GM19438 (cell line): ENCODE results near the gene DIPK1B.
"Not testable (repeated sequence)": the region's sequence is repeated elsewhere in the genome, so short reads cannot be mapped to it uniquely, and the experiment has no call there.

Source experiments
- ATAC-seq: cut with Tn5 transposase; IDR thresholded peaks from one replicate; pipeline ENCODE4 v1.9.1; 2021; ENCODE audit warnings: low read depth; ENCODE audit not compliant: unreplicated experiment

DIPK1B gene

DNA sequence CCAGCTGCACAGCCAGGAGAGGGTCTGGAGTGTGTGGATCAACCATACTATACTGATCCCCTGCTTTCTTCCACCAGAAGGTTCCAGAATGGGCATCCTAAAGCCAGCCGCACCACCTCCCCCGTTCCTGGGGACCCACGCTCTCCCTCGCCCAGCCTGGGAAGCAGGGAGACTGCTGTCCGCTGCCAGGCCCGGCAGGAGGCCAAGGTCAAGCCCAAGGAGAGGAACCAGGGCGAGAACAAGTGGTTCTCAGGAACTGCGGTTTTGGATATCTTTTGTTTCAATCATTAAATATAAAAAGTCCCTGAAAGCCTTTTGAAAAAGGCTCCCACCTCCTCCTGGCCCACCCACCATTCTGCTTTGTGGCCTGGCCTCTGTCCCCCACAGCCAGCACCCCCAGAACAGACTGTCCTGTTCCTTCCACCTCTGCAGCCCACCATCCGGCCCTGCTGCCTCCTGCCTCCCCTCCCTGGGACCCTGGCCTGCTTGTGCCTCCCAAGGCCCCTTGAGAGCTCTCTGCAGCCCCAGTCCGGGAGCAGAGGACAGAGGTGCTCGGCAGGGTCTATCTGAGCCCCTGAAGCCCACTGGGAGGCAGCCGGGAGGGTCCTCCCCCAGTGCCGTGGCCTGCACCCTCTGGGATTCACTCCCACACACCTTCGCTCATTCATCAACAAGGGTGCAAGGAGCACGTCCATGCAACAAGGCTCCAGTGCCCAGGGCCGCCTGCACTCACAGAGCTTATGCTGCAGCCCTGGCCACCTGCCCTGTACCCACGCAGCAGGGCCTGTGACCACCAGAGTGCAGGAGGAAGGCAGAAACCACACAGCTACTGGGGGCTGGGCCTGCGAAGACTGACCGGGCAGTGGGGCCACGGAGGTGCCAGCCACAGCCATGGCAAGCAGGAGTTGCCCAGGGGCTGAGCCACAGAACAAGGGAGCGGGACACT, 36.6 kb downstream of the DIPK1B start:
- ATAC-seq, result no peak

DNA sequence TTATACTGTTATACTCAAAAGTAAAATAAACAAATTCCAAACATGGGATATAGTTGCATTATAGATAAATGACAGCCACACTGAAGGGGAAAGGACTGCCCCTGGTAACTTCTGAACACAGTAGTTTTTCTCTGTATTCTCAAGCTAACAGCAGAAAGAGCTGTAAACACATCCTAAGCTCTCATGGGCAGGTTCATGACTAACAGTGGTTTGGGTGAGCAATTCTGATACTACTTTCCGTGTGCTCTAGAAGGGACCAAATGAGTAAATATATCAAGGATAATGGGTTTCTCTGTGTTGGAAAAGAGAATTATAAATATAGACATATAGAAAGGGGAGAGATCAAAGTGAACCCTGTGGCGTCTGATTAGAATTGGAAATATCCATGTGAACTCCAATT, 38.2 kb downstream of the DIPK1B start:
- no peak for ATAC-seq

DNA sequence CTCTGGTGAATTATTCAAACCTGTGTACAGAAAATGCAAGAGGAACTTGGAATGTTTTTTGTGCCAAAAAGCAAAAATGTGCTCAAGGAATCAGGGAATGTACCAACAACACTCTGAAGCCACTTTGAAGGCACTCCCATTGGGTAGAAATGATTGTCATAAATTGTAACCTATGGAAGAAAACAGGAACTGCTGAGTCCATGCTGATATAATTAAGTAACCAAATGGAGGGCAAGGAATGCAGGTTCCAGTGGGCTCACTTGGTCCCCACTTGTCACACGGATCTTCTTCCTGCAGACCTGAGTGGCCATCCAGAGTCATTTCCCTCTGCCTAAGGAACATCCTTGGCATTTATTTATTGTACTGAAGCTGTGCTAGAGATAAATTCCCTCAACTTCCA, 38.9 kb downstream of the DIPK1B start:
- no peak for ATAC-seq

DNA sequence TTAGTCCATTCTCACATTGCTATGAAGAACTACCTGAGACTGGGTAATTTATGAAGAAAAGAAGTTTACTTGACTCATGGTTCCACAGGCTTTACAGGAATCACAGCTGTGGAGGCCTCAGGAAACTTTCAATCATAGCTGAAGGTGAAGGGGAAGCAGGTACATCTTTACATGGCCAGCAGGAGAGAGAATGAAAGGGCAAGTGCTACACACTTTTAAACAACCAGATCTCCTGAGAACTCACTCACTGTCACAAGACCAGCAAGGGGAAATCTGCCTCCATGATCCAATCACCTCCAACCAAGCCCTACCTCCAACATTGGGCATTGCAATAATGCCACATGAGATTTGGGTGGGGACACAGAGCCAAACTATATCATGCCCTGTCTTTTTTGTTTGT, 39.4 kb downstream of the DIPK1B start:
- no peak for ATAC-seq

DNA sequence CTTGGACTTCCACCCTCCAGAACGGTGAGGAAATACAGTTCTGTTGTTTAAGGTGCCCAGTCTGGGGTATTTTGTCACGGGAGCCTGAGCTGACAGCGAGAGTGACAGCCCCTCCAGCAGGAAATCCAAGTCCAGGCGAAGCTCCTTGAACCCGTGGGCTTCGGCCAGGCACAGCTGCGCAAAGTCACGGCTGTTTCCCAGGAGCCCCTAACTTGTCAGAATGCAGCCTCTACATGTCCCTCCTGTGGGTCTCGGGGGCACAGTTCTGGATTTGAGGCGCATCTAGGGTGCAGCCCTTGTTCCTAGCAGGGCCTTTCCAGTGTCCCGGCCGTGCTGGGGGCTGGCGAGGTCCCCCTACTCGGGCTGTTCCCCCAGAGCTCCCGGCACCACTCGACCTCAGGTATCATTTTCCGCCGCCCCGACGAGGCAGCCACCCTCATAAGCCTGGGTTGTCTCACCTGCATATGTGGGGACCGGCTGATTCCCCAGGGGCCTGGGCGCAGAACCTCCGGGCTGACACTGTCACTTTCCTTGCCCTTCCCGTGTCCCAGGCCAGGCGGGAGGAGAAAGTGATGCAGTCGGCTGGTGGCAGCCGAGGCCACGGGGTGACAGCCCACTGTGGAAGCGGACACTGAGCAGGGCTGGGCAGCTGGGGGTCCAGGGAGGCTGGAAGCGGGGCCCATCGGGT, 41.1 kb downstream of the DIPK1B start:
- no peak for ATAC-seq

DNA sequence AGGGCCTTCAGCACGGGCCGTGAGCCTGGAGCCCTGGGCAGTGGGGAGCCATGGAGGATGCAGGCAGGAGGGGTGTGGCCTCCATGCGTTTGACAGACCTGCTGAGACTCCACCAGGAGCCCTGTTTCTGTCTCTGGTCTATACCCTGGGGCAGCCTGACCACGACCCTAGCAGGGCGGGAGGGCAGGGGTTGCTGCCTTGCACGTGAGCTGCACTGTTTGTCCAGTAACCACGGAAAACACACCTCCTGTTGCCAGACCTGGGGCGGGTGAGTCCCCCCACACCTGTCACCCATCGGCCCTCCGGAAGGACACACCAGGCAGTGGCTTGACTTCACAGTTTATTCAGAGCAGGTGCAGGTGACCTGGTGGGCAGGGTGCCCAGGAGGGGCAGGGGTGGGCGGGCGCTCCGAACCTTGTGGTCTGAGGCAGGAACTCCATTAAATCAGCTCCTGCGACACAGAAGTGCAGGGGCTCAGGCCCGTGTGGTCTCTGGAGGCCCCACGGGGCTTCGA, 41.7 kb downstream of the DIPK1B start:
- ATAC-seq, result no peak

DNA sequence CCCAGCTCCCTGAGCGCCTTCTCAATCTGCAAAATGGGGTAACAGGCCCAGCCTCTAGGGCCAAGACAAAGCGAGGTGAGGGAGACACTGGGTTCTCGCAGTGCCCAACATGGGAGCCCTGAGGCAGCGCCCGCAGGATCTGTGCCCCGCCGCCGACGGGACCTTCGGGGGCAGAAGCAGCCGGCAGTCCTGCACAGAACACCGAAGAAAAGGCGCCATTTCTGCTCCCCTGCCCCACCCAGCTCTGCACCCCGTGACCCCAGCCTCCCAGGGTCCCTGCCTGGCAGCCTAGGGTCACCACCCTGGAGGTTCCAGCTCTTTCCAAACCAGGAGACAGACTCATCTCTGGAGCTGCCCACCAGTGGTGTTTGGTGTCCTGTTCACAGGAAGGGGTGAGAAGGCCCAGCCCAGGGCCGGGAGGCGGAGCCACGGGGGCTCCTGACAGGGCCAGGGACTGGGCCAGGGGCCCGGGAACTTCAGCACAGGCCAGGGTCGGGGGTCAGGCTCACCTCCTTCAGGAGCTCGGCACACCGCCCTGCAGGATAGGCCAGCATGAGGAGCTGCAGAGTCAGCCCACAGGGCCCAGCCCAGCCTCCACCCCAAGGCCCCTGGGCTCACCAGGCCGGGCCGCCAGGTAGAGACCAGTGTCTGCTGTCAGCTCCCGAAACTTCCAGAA, 42.4 kb downstream of the DIPK1B start:
- ATAC-seq, result no peak

DNA sequence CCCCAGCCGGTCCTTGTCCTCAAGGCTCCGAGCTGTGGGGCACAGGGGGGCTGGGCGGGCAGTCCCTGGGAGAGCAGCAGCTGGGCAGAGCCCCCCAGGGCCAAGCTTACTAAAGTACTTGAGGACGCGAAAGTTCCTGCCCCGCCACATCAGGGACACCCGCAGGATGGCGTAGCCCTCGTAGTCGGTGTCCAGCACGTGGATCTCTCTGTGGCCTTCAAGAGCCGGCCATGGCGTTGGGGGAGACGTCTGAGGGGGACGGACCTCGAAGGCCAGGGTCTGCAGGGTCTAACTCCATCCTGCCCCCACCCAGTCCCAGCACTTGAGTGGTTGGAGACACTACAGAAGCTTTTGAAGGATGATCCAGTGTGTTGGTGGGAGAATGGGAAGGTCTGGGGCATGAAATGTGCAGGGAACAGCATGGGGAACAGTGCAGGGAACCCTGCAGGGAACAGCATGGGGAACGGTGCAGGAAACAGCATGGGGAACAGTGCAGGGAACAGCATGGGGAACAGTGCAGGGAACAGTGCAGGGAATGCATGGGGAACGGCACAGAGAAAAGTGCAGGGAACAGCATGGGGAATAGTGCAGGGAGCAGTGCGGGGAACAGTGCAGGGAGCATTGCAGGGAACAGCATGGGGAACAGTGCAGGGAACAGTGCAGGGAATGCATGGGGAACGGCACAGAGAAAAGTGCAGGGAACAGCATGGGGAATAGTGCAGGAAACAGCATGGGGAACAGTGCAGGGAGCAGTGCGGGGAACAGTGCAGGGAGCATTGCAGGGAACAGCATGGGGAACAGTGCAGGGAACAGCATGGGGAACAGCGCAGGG, 43.1 kb downstream of the DIPK1B start:
- ATAC-seq, result not testable (repeated sequence)

DNA sequence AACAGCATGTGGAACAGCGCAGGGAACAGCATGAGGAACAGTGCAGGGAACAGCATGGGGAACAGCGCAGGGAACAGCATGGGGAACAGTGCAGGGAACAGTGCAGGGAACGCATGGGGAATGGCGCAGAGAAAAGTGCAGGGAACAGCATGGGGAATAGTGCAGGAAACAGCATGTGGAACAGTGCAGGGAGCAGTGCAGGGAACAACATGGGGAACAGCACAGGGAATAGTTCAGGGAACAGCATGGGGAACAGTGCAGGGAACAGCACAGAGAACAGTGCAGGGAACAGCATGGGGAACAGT, 43.7 kb downstream of the DIPK1B start:
- ATAC-seq, result no peak

DNA sequence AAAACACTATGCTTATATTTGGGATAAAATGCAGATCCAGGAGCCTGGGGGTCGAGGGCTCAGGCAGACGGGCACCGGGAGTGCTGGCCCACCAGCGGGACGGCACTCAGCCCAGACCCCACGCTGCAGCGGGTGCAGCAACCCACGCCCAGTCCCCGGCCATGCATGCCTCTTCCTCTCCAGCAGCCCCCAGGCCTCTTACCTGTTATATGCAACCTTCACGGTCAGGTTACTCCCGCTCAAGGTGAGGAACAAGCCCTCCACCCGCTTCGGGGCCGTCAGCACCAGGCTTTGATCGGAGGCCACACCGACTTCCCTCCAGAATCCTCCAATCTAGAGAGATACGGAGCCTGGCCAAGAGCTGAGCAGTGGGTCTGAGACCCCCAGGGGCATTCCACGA, 44.5 kb downstream of the DIPK1B start:
- no peak for ATAC-seq

DNA sequence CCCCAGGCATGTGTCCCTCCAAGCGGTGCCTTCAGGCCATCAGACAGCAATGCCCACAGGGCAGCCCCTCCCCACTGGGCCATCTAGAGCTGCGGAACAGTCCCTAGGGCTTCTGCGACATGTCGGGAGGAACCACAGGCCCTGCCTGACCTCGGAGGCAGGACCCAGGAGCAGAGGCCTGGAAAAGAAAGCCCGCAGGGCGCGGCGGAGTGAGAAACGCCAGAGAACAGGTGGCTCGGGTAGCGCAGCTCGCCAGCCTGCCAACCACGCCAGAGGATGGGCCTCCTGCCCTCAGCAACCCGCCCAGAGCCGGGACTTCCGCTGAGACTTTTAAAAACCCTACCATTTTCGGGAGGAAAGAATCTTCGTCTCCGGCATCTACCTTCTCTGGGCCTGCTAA, 45.0 kb downstream of the DIPK1B start:
- ATAC-seq, result no peak

DNA sequence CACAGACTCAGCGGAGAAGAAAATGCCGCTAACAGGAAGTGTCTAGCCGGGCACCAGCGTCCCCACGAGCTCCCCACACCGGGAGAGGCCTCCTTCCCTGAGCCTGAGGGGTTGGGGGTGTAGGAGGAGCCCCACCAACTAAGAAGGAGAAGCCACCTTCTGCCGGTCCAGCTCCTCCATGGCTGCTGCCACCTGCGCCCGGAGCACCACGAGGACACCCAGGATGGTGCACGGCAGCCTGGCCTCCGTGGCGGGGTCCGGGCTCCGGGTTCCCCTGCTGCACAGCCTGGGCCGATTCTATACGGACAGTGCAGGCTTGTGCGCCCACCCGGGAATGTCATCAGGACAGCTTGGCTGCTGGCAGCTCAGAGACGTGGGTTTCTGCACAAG, 45.4 kb downstream of the DIPK1B start:
- no peak for ATAC-seq

DNA sequence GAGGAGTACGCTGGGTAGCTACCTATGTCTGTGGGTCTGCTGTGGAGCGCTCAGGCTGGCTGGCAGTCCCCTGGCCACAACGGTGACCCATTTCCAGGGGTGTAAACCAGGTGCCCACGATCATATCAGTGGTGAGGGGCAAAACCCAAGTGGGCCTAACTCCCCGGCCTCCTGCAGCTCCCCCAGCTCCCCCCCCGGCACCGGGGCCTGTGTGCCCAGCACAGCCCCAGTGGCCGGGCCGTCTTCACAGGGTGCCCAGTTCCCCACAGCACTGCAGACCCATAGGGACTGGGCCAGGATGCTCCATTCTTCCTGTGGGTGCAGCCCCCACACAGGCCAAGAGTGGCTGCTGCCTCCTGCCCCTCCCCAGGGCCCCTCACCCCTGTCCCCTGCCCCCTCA, 46.6 kb downstream of the DIPK1B start:
- no peak for ATAC-seq

DNA sequence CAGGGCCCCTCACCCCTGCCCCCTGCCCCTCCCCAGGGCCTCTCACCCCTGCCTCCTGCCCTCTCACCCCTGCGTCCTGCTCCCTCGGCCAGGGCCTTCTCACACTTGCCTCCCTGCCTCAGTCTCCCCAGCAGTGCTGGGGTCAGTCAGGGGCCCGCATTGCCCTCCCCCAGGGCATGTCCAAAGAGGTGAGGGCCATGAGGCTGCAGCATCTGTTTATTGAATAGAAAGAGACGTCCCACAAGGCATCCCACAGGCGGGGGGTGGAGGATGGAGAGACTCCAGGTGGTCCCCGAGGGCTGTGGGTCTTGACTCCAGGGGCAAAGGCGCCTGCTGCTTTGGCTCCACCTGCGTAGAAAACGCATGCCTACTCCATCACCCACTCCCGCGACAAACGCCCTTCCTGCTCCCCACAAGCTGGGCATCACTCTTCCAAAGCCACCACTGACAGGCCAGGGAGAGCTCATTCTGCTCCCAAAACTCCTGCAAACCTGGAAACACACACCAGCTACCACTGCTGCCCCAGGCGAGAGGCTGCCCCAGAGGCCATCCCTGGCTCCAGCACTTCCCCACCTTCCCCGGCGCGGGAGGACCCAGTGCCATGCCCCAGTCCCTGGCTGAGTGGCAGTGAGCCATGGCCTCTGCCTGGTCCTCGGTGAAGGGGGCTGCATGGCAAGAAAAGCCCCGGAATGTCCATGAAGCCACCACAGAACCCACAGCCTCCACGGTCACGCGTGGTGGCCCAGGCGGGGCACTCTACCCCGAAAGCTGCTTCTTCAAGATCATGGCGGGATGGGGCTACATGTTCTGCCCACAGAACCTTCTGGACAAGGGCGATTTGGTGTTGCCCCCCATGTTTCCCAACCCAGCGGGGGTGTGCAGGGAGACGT, 47.3 kb downstream of the DIPK1B start:
- no peak for ATAC-seq

DNA sequence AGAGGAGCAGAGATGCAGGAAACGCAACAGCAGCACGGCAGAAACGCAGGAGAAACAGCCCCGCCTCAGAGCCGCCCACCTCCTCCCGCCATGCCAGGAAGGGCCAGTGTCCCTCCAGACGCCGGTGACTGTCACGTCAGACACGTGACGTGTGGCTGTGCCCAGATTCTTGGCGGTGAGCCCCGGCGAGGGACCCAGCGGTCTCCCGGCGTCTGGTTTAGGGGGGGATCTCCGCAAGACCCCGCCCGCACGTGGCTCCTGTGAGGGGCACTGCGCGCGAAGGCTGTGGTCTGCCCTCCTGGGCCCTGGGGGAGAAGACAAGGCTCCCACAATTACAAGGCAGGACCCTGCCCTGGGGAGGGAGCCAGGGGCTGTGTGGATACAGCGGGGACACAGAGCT, 48.1 kb downstream of the DIPK1B start:
- ATAC-seq, result no peak

DNA sequence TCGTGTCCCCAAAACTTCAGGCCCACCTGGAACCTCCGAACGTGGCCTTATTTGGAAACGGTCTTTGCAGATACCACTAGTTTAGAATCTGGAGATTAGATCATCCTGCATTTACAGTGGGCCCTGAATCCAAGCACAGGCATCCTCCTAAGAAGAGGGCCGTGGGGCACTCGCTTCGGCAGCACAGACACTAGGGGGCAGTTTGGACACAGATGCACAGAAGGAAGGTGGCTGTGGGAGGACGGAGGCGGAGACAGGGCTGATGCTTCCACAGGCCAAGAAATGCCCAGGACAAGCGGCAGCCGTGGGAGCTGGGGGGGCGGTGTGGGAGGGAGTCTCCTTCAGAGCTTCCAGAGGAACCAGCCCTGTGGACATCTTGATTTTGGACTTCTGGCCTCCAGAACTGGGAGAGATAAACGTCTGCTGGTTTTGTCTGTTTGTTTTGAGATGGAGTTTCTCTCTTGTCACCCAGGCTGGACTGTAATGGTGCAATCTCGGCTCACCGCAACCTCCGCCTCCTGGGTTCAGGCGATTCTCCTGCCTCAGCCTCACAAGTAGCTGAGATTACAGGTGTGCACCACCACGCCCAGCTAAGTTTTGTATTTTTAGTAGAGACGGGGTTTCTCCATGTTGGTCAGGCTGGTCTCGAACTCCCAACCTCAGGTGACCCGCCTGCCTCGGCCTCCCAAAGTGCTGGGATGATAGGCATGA, 48.6 kb downstream of the DIPK1B start:
- not testable (repeated sequence) for ATAC-seq

DNA sequence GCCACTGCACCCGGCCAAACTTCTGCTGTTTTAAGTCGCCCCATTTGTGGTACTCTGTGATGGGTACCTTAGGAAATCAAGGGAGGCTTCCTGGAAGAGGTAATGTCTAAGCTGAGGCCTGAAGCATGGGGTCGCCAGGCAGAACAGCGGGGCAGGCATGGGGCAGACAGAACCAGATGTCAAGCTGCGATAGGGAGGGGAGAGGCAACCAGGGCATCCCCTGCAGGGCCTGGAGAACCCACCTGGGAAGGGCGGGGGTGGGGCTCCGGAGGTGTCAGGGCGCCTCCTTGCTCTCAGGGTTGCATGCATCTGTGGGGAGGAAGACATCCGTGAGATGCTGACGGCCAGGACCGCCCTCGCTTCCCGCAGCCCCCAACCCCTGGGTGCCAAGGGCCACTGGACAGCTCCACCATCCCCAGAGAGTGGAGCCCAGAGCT, 49.2 kb downstream of the DIPK1B start:
- ATAC-seq, result no peak

DNA sequence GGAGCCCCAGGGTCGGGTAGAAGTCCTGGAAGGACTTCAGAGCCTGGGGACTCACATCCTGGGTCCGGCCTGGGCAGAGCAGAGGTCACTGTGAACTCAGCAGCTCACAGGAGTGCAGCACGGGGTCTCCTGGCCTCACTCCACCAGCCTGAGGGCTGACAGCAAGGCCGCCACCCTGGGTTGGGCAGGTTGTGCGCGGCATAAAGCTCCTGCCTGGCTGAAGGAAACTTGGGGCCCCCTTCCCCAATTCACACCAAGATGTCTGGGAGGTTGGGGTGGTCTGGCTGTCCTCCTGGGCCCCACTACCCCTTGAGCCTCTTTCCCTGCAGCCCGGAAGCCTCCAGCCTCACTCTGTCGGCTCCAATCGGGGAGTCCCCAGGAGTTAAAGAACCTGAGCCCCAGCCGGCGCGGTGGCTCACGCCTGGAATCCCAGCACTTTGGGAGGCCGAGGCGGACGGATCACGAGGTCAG, 49.9 kb downstream of the DIPK1B start:
- ATAC-seq, result no peak
